ENCODE data around the gene RAB15. TPM values are rescaled to one million over a fixed set of nuclear protein-coding genes. Genes with fewer than 3 reads are reported as not detected.

RAB15 gene
- total and polyA plus RNA-seq, 4 donors, result 4.1 to 10.2 (median 8.5) TPM

DNA sequence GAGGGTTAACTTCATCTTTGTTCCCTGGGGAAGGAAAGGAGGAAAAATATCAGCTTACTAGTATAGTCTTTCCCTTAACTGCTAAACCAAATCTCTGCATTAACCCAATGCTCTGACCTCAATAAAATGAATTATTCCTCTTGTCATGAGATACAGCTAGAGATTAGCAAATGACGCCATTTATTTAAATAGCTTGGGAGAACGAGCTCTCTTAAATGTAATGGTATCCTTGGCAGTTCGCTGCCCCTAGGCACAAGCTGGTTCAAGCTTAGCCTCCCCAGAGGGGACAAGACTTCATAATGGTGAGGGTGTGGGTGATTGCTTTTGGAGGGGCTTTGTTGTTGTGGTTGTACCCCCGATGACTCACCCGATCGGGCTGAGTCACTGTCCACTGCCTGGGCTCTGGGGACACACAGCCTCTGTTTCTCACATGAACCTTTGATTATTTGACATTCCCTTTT is 34.2 kb upstream of the RAB15 start:
- DNase-seq (no peak), ATAC-seq (ENCODE audit: low FRiP score) (no peak)
- no peak overlapping the region for H3K4me3 ChIP-seq (ENCODE audit: low read length in 2 of 2)
- no peaks in the 10 kb centered on the region for H3K4me1 ChIP-seq (ENCODE audit: control insufficient read depth in 1 of 2, insufficient read depth in 2 of 2, low read length in 2 of 2)
- H3K27me3 ChIP-seq (ENCODE audit: control insufficient read depth in 1 of 2, insufficient read depth in 2 of 2, low read length in 1 of 2), result no peaks in the 10 kb centered on the region
- intact Hi-C loops (cut with DNase I), result no loop called here
- no peaks in the 10 kb centered on the region for H3K9me3 ChIP-seq (ENCODE audit: control insufficient read depth, low read length)
- 79 to 80% methylated on average over 6 of the region's 6 CpGs for whole genome bisulfite sequencing, 2 donors
- H3K36me3 ChIP-seq (ENCODE audit: control insufficient read depth in 1 of 2, insufficient read depth in 2 of 2, low read length in 1 of 2), result peaks cover 4 to 6% of the 10 kb centered on the region in 2 donors
- no peak overlapping the region for H3K27ac ChIP-seq (ENCODE audit: low read depth in 1 of 2, low read length in 2 of 2)

DNA sequence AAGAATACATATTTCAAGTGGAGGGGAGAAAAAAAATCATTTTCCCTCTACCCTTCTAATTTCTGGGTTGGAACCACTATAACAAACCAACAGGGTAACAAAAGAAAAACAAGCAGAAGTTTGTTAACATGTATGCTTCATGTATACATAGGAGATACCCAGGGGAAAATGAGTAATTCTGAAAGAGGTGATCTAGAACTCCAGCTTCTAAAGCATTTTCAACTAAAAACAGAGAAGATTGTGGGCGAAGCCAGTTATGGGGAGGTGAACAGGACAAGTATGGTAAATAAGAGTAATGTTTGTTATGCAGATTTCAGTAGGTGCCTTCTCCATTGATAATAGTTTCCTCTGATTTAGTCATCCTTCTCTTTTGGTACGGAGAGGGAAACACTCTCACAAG is 31.3 kb upstream of the RAB15 start:
- ATAC-seq (ENCODE audit: low FRiP score), result no peak
- intact Hi-C loops (cut with DNase I), result no loop called here
- 92 to 96% methylated on average over 2 of the region's 2 CpGs for WGBS, 2 donors
- H3K4me1 ChIP-seq (ENCODE audit: control insufficient read depth in 1 of 2, insufficient read depth in 2 of 2, low read length in 2 of 2), result no peaks in the 10 kb centered on the region
- DNase-seq, result no peak
- no peak overlapping the region for H3K27ac ChIP-seq (ENCODE audit: low read depth in 1 of 2, low read length in 2 of 2)
- H3K36me3 ChIP-seq (ENCODE audit: control insufficient read depth in 1 of 2, insufficient read depth in 2 of 2, low read length in 1 of 2), result peaks cover 0 to 4% of the 10 kb centered on the region in 2 donors
- no peak overlapping the region for H3K4me3 ChIP-seq (ENCODE audit: low read length in 2 of 2)
- no peaks in the 10 kb centered on the region for H3K9me3 ChIP-seq (ENCODE audit: control insufficient read depth, low read length)
- no peaks in the 10 kb centered on the region for H3K27me3 ChIP-seq (ENCODE audit: control insufficient read depth in 1 of 2, insufficient read depth in 2 of 2, low read length in 1 of 2)

DNA sequence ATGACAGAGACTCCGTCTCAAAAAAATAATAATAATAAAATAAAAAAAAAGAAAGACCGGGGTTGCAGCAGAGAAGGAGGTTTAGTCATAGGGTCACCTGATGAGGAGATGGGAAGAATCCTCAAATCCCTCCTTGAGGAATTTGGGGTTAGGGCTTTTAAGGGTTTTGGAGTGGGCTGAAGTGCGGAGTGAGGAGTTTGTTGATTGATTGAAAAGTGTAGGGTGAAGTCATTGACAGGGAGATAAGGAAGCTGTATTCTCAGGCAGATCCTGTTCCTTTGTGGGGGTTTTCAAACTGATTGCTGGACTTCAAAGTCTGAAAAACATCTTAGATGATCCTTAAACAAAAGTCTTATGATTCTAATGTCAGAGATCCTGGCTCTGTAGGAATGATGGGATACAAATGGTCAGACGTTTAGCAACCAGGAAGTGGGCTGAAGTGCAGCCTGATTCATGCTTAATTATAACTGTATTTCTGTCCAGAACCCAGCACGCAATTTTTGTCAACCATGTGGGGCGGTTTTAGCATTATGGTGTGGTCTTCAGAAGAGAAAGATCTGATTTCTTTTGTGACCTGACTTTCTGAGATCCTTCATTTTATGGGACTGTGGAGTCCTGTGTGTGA is 30.6 kb upstream of the RAB15 start:
- WGBS, 2 donors, result 79 to 80% methylated on average over 6 of the region's 6 CpGs
- intact Hi-C loops (cut with DNase I), result no loop called here
- Histone ChIP-seq H3K27ac (ENCODE audit: low read depth in 1 of 2, low read length in 2 of 2) (no peak overlapping the region), H3K4me1 (ENCODE audit: control insufficient read depth in 1 of 2, insufficient read depth in 2 of 2, low read length in 2 of 2) (no peaks in the 10 kb centered on the region), H3K9me3 (ENCODE audit: control insufficient read depth, low read length) (no peaks in the 10 kb centered on the region), H3K36me3 (ENCODE audit: control insufficient read depth in 1 of 2, insufficient read depth in 2 of 2, low read length in 1 of 2) (peaks cover 0 to 2% of the 10 kb centered on the region in 2 donors), H3K27me3 (ENCODE audit: control insufficient read depth in 1 of 2, insufficient read depth in 2 of 2, low read length in 1 of 2) (no peaks in the 10 kb centered on the region), H3K4me3 (ENCODE audit: low read length in 2 of 2) (no peak overlapping the region)
- no peak for DNase-seq
- no peak for ATAC-seq (ENCODE audit: low FRiP score)

DNA sequence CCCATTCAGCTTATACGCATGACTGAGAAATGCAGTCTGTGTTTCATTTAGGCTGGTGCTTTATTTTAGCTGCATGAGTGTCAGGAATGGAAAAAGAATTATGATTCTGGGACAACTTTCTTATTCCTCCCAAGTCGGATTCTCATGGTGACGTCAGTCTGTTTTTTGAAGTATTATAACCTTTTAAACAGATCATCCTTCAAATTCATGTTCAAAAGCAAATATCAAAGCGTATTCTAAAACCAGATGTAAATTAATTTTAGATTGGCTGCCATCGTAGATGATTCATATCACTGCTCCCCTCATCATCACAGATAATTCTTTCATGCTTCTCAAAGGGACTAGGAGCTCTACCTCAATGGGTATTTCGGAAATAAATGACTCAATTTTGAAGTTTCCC is 29.6 kb upstream of the RAB15 start:
- 72 to 86% methylated on average over 6 of the region's 6 CpGs for WGBS, 2 donors
- peaks cover 0 to 2% of the 10 kb centered on the region in 2 donors for H3K36me3 ChIP-seq (ENCODE audit: control insufficient read depth in 1 of 2, insufficient read depth in 2 of 2, low read length in 1 of 2)
- intact Hi-C loops (cut with DNase I), result no loop called here
- DNase-seq (no peak), ATAC-seq (ENCODE audit: low FRiP score) (no peak)
- H3K4me1 ChIP-seq (ENCODE audit: control insufficient read depth in 1 of 2, insufficient read depth in 2 of 2, low read length in 2 of 2), result no peaks in the 10 kb centered on the region
- H3K27ac ChIP-seq (ENCODE audit: low read depth in 1 of 2, low read length in 2 of 2), result no peak overlapping the region
- H3K9me3 ChIP-seq (ENCODE audit: control insufficient read depth, low read length), result no peaks in the 10 kb centered on the region
- H3K27me3 ChIP-seq (ENCODE audit: control insufficient read depth in 1 of 2, insufficient read depth in 2 of 2, low read length in 1 of 2), result no peaks in the 10 kb centered on the region
- H3K4me3 ChIP-seq (ENCODE audit: low read length in 2 of 2), result no peak overlapping the region

DNA sequence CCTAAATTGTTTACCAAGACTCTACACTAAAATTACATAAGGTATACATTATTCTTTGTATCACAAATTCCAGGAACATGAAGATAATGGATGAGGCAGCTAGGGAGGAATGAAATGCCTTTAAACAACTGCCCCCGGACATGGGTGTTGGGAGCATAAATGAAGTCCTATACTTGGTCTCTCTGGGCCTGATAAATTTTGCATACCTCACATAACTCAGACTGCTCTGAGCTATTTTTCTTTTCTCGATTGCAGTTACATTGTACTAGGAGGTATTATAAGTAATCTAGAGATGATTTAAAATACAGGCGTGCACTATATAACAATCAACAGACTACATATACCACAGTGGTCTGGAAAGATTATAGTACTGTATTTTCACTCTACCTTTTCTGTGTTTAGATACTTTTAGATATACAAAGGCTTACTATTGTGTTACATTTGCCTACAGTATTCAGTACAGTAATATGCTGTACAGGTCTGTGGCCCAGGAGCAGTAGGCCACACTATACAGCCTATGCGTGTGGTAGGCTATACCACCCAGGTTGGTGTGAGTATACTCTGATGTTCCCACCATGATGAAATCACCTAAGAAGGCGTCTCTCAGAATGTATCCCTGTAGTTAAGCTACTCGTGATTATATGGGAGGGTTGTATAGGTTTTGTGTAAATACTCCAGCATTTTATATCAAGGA is 28.9 kb upstream of the RAB15 start:
- H3K27ac ChIP-seq (ENCODE audit: low read depth in 1 of 2, low read length in 2 of 2), result no peak overlapping the region
- 40 to 45% methylated on average over 6 of the region's 6 CpGs for WGBS, 2 donors
- no peaks in the 10 kb centered on the region for H3K27me3 ChIP-seq (ENCODE audit: control insufficient read depth in 1 of 2, insufficient read depth in 2 of 2, low read length in 1 of 2)
- no peak overlapping the region for H3K4me3 ChIP-seq (ENCODE audit: low read length in 2 of 2)
- ATAC-seq (ENCODE audit: low FRiP score) (no peak), DNase-seq (no peak)
- intact Hi-C loops (cut with DNase I), result no loop called here
- no peaks in the 10 kb centered on the region for H3K9me3 ChIP-seq (ENCODE audit: control insufficient read depth, low read length)
- no peaks in the 10 kb centered on the region for H3K4me1 ChIP-seq (ENCODE audit: control insufficient read depth in 1 of 2, insufficient read depth in 2 of 2, low read length in 2 of 2)
- H3K36me3 ChIP-seq (ENCODE audit: control insufficient read depth in 1 of 2, insufficient read depth in 2 of 2, low read length in 1 of 2), result peaks cover 0 to 2% of the 10 kb centered on the region in 2 donors

DNA sequence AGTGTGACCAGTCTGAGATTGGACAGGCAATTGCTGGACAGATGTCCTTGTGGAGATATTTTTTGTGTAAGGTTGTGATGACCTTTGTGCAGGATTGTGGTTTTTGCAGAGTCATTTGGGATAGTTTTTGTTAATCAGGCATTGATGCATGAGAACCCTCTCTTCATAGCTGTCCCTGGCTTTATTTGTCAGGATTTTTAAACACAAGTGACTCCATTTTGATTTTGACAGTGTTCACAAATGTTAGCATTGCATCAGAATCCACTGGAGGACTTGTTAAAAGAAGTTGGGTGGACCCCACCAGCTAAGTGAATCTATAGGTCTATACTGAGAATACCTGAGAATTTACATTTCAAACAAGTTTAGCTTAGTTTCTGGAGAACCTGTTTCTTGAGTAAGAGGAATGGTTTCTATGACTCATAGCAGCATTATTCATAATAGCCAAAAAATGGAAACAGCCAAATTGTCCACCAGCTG is 26.4 kb upstream of the RAB15 start:
- DNase-seq, result no peak
- Histone ChIP-seq H3K4me3 (ENCODE audit: low read length in 2 of 2) (no peak overlapping the region), H3K9me3 (ENCODE audit: control insufficient read depth, low read length) (no peaks in the 10 kb centered on the region), H3K4me1 (ENCODE audit: control insufficient read depth in 1 of 2, insufficient read depth in 2 of 2, low read length in 2 of 2) (no peaks in the 10 kb centered on the region), H3K27me3 (ENCODE audit: control insufficient read depth in 1 of 2, insufficient read depth in 2 of 2, low read length in 1 of 2) (no peaks in the 10 kb centered on the region), H3K36me3 (ENCODE audit: control insufficient read depth in 1 of 2, insufficient read depth in 2 of 2, low read length in 1 of 2) (no peaks in the 10 kb centered on the region), H3K27ac (ENCODE audit: low read depth in 1 of 2, low read length in 2 of 2) (no peak overlapping the region)
- ATAC-seq (ENCODE audit: low FRiP score), result no peak
- intact Hi-C loops (cut with DNase I), result no loop called here

DNA sequence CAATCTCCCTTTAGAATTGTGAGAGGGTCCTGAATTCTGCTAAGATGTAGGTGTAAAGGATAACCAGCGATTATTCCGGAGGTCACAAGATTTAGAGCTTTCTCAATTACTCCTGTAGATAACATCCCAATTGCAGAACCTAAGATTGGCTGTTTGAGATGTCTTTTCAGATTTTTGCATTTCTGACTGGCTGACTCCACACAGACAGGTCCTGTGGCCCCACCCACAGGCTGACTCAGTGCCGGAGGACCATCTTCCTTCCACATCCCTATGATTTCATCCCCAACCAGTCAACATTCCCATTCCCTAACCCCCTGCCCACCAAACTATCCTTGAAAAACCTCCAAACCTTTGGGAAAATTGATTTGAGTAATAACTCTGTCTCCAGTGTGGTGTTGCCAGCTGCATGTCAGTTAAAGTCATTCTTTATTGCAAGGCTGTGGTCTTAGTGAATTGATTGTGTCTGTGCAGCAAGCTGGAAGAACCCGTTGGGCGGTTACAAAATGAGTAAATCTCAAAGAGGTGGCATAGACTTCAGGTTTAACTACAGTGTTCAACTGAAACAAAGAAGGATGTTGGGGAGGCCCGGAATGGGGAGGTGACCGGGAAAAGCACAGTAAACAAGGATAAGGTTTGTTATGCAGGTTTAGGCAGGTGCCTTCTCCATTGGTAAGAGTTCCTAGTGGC is 25.1 kb upstream of the RAB15 start:
- ATAC-seq (ENCODE audit: low FRiP score) (no peak), DNase-seq (no peak)
- no peaks in the 10 kb centered on the region for H3K36me3 ChIP-seq (ENCODE audit: control insufficient read depth in 1 of 2, insufficient read depth in 2 of 2, low read length in 1 of 2)
- H3K4me1 ChIP-seq (ENCODE audit: control insufficient read depth in 1 of 2, insufficient read depth in 2 of 2, low read length in 2 of 2), result no peaks in the 10 kb centered on the region
- H3K9me3 ChIP-seq (ENCODE audit: control insufficient read depth, low read length), result no peaks in the 10 kb centered on the region
- intact Hi-C loops (cut with DNase I), result no loop called here
- 93% methylated on average over 7 of the region's 7 CpGs for WGBS, 2 donors
- H3K27ac ChIP-seq (ENCODE audit: low read depth in 1 of 2, low read length in 2 of 2), result no peak overlapping the region
- no peak overlapping the region for H3K4me3 ChIP-seq (ENCODE audit: low read length in 2 of 2)
- H3K27me3 ChIP-seq (ENCODE audit: control insufficient read depth in 1 of 2, insufficient read depth in 2 of 2, low read length in 1 of 2), result no peaks in the 10 kb centered on the region

DNA sequence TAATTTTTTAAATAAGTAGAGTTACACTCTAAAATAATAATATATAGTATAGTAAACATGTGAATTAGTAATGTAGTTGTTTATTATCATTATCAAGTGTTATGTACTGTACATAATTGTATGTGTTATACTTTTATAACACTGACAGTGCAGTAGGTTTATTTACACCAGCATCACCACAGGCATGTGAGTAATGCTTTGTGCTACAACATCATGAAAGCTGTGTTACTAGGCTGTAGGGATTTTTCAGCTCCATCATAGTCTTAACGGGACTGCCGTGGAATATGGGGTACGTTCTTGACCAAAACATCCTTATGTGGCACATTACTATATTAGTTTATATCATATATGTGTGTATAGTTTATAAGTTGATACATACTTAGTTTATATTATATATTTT is 23.2 kb upstream of the RAB15 start:
- no peaks in the 10 kb centered on the region for H3K36me3 ChIP-seq (ENCODE audit: control insufficient read depth in 1 of 2, insufficient read depth in 2 of 2, low read length in 1 of 2)
- H3K9me3 ChIP-seq (ENCODE audit: control insufficient read depth, low read length), result no peaks in the 10 kb centered on the region
- no peak overlapping the region for H3K27ac ChIP-seq (ENCODE audit: low read depth in 1 of 2, low read length in 2 of 2)
- no peaks in the 10 kb centered on the region for H3K4me1 ChIP-seq (ENCODE audit: control insufficient read depth in 1 of 2, insufficient read depth in 2 of 2, low read length in 2 of 2)
- no peak for DNase-seq
- H3K27me3 ChIP-seq (ENCODE audit: control insufficient read depth in 1 of 2, insufficient read depth in 2 of 2, low read length in 1 of 2), result no peaks in the 10 kb centered on the region
- intact Hi-C loops (cut with DNase I), result no loop called here
- no peak overlapping the region for H3K4me3 ChIP-seq (ENCODE audit: low read length in 2 of 2)
- 89 to 94% methylated on average over 3 of the region's 3 CpGs for WGBS, 2 donors
- no peak for ATAC-seq (ENCODE audit: low FRiP score)

DNA sequence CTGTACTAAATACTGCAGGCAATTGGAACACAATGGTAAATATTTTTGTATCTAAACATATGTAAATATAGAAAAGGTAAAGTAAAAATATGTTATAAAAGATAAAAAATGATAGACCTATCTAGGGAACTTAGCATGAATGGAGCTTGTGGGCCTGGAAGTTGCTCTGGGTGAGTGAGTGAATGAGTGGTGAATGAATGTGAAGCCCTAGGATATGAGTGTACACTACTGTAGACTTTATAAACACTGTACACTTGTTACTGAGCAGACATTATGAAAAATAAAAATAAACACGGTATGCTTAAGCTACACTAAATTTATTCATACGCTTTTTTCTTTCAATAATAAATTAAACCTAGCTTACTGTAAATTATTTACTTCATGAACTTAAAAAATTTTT is 22.4 kb upstream of the RAB15 start:
- DNase-seq (no peak), ATAC-seq (ENCODE audit: low FRiP score) (no peak)
- intact Hi-C loops (cut with DNase I), result no loop called here
- no peaks in the 10 kb centered on the region for H3K36me3 ChIP-seq (ENCODE audit: control insufficient read depth in 1 of 2, insufficient read depth in 2 of 2, low read length in 1 of 2)
- no peaks in the 10 kb centered on the region for H3K9me3 ChIP-seq (ENCODE audit: control insufficient read depth, low read length)
- H3K27me3 ChIP-seq (ENCODE audit: control insufficient read depth in 1 of 2, insufficient read depth in 2 of 2, low read length in 1 of 2), result no peaks in the 10 kb centered on the region
- no peak overlapping the region for H3K4me3 ChIP-seq (ENCODE audit: low read length in 2 of 2)
- 92 to 94% methylated on average over 2 of the region's 2 CpGs for WGBS, 2 donors
- no peaks in the 10 kb centered on the region for H3K4me1 ChIP-seq (ENCODE audit: control insufficient read depth in 1 of 2, insufficient read depth in 2 of 2, low read length in 2 of 2)
- no peak overlapping the region for H3K27ac ChIP-seq (ENCODE audit: low read depth in 1 of 2, low read length in 2 of 2)

Measured in aorta (tissue), 5 donors.